Activated naive CD8-positive, alpha-beta T cell treated with anti-CD3 and anti-CD28 coated beads for 36 hours (primary cell): Measurements from ENCODE around the gene LMF1. TPM values are rescaled to one million over a fixed set of nuclear protein-coding genes. Genes with fewer than 3 reads are reported as not detected.
"Not testable (repeated sequence)": the region's sequence is repeated elsewhere in the genome, so short reads cannot be mapped to it uniquely, and the experiment has no call there.

Experiments used
- DNase-seq: peaks from one replicate; pipeline ENCODE4 v3.0.0; 2021
- H3K27ac Mint-ChIP-seq: one replicate; pipeline ENCODE4 v1.8.0; 2022; ENCODE audit warnings: mild to moderate bottlenecking, moderate library complexity, mixed read lengths
- H3K27me3 Mint-ChIP-seq: one replicate; pipeline ENCODE4 v1.8.0; 2022; ENCODE audit warnings: mild to moderate bottlenecking, mixed read lengths
- H3K36me3 Mint-ChIP-seq: one replicate; pipeline ENCODE4 v1.8.0; 2021; ENCODE audit warnings: mild to moderate bottlenecking, mixed read lengths
- H3K4me1 Mint-ChIP-seq: one replicate; pipeline ENCODE4 v1.8.0; 2021; ENCODE audit warnings: mixed read lengths
- H3K4me3 Mint-ChIP-seq: one replicate; pipeline ENCODE4 v1.8.0; 2022; ENCODE audit warnings: mild to moderate bottlenecking, moderate library complexity, mixed read lengths
- H3K9me3 Mint-ChIP-seq: one replicate; pipeline ENCODE4 v1.8.0; 2022; ENCODE audit warnings: mixed read lengths
- total RNA-seq, 2 experiments: library from RNA; stranded (reverse); gene quantifications; one replicate each; pipeline ENCODE4 v1.2.3, GENCODE V29; 2021

Gene LMF1
- total RNA-seq, 2 experiments from 2014 or later, result 7.0 to 8.1 TPM

DNA sequence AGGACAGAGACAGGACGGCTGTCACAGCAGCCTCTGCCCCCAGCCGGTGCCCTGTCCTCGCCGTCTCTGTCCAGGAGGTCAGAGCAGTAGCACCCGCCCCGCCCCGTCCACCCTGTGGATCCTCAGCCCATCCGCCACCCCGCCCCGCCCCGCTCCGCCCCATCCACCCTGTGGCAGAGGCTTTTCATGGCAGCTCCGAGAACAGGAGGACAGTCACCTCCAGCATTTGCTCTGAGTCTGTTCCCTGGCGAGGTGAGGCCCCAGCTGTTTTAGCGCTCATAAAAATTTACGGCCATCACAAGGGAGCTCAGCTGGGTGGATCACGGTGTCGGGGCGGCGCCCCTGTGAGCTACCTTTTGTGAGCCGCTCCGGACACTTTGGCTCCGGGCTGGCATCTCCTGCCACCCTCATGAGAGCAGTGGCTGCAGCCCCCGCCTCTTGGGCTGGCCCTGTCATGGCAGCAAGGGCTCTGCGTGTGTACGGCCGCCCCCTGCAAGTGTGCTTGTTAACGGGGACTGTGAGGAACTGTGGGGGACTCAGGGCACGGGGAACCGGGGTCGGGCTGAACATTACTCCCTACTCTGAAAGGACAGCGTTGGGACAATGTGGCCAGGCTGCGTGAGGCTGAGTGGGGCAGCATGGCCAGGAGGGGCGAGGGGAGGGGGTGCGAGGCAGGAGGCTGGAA lies 138.0 kb downstream of the LMF1 start:
- no peak overlapping the region for H3K4me3 Mint-ChIP-seq
- DNase-seq, result no peak
- peaks cover 9% of the 10 kb centered on the region for H3K27me3 Mint-ChIP-seq
- no peaks in the 10 kb centered on the region for H3K36me3 Mint-ChIP-seq
- H3K27ac Mint-ChIP-seq, result no peak overlapping the region
- peaks cover 13% of the 10 kb centered on the region for H3K9me3 Mint-ChIP-seq
- no peaks in the 10 kb centered on the region for H3K4me1 Mint-ChIP-seq

DNA sequence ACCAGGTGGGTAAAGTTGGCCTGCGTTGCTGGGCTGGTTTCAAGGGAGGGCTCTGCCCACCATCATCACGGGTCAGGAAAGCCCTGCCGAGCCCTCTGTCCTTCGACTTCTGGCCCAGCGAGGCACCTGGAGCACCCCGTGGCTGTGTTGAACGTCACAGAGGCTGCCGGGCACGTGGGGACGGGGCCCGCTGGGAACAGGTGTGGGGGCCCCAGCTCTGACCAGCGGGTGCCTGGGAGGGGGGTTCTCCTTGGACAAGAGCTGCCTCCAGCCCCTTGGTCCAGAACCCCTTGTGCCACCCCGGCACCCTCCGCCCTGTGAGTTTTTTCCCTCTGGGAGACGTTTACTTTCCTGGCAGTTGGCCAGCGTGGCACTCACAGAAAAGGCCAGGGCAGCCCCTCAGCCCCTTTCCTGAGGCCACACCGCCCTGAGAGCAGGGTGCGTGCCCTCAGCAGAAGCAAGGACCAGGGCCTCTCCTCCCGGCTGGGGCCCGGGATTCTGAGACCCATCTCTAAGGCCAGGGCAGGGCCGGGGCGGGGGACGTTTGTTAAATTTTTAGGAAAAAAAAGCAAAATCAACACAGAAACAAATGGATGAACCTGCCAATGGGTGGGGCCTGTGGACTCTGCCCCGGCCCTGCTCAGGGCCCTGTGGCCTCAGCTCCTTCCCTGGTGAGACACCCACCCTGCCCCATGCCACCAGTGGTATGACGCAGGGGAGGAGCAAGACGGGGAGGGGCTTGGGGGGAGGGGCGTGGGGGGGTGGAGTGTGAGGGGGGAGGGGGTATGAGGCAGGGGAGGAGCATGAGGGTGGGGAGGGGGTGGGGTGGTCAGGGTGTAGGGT lies 139.0 kb downstream of the LMF1 start:
- no peak for DNase-seq
- H3K27ac Mint-ChIP-seq, result no peak overlapping the region
- peaks cover 10% of the 10 kb centered on the region for H3K9me3 Mint-ChIP-seq
- H3K27me3 Mint-ChIP-seq, result peaks cover 9% of the 10 kb centered on the region
- no peak overlapping the region for H3K4me3 Mint-ChIP-seq
- H3K4me1 Mint-ChIP-seq, result no peaks in the 10 kb centered on the region
- H3K36me3 Mint-ChIP-seq, result no peaks in the 10 kb centered on the region

DNA sequence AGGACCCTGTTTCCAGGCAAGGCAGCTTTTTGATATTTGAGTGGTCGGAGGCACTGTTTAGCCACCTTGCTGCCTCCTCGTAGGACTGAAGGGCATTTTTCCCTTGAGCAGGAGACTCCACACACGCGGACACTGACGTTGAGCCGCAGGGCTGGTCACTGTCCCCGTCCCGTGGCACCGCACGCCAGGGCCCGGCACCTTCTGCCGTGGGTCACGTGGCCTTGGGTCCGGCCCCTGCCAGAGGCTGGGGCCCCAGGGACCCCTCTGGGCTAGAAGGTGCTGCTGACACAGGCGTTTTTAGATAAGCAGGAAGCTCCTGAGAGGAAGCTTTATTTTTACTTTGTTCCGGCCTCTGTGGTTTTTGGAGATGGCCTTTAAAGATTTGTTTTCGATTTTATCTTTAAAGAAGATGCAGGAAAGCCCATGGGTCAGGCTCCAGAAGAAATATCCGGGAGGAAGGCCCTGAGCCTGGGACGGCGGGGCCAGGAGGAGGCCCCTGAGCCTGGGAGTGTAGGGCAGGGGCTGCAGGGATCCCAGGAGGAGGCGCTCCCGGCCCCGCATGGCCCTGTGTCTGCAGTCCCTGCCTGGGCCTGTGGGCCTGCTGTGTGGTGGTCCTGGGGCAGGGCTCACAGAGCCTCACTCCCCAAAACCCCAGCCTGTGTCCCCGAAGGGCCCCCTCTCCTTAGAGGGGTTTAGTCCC lies 139.8 kb downstream of the LMF1 start:
- Mint-ChIP-seq H3K4me3 (no peak overlapping the region), H3K27me3 (peaks cover 9% of the 10 kb centered on the region), H3K27ac (no peak overlapping the region), H3K9me3 (peaks cover 4% of the 10 kb centered on the region), H3K36me3 (no peaks in the 10 kb centered on the region), H3K4me1 (no peaks in the 10 kb centered on the region)
- DNase-seq, result no peak

DNA sequence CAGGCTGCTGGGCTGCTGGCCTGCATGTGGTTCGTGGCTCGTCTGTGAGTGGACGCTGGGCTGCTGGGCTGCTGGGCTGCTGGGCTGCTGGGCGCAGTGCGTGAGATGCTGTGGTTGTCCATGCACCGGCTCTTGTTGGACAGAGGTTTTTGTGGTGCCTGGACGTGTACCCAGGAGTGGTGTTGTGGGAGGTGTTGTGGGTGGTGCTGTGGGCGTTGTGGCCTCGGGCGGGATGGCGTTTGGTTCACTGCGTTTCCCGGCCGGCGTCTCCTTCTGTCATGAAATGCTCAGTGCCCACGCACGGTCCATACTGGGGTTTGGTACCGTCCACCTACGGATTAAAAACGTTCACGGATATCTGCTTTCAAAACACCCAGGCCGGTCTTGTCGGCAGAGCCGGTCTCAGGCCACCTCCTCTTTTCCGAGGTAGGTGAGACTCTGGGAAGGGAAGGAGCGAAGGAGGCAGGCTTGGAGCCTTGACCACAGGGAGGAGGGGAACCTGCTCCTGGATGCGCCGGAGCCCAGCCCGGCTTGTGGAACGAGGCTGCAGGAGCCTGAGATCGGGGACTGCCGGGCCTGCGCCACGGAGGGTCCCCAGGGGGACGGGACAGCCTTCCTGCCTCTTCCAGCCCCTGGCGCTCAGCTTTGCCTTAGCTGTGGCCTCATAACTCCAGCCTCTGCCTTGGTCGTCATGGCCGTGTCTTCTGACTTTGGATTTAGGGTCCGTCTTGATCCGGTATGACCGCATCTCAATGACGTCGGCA lies 140.5 kb downstream of the LMF1 start:
- Mint-ChIP-seq H3K4me3 (no peak overlapping the region), H3K36me3 (no peaks in the 10 kb centered on the region), H3K27ac (no peak overlapping the region), H3K27me3 (peaks cover 9% of the 10 kb centered on the region), H3K9me3 (no peaks in the 10 kb centered on the region), H3K4me1 (no peaks in the 10 kb centered on the region)
- DNase-seq, result no peak

DNA sequence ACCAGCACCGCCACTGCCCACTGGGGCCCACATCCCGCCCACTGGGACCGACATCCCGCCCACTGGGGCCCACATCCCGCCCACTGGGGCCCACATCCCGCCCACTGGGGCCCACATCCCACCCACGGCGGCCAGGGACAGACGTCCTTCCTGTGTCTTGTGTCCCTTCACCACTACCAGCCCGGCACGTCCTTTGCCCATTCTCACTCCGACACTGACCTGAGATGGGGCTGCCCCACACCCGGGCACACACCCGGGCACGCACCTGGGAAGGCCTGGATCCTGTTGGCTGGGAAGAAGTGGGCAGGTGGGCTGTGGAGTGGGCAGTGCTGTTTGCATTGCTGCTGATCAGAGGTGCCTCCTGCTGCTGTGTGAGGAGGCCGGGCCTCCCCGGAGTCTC lies 141.9 kb downstream of the LMF1 start:
- no peak for DNase-seq
- no peak overlapping the region for H3K4me3 Mint-ChIP-seq
- H3K36me3 Mint-ChIP-seq, result no peaks in the 10 kb centered on the region
- H3K27ac Mint-ChIP-seq, result no peak overlapping the region
- peaks cover 9% of the 10 kb centered on the region for H3K27me3 Mint-ChIP-seq
- H3K4me1 Mint-ChIP-seq, result no peaks in the 10 kb centered on the region
- no peaks in the 10 kb centered on the region for H3K9me3 Mint-ChIP-seq

DNA sequence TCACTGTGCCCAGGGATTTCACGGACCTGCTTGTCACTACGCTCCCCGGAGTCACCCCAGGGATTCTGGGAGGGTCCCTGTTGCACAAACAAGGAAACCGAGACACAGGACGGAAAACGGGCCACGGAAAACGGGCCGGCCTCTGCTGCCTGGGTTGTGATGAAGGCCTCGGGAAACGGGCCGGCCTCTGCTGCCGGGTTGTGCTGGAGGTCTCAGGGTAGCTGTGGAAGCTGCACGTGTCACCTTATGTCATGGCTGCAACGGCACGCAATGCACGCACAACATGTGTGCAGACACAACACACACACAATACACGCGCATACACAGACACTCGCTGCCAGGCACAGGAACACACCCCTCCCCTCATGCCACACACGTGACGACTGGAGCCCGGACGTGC lies 143.3 kb downstream of the LMF1 start:
- peaks cover 9% of the 10 kb centered on the region for H3K27me3 Mint-ChIP-seq
- no peak overlapping the region for H3K4me3 Mint-ChIP-seq
- H3K36me3 Mint-ChIP-seq, result no peaks in the 10 kb centered on the region
- H3K27ac Mint-ChIP-seq, result no peak overlapping the region
- no peak for DNase-seq
- no peaks in the 10 kb centered on the region for H3K9me3 Mint-ChIP-seq
- H3K4me1 Mint-ChIP-seq, result no peaks in the 10 kb centered on the region

DNA sequence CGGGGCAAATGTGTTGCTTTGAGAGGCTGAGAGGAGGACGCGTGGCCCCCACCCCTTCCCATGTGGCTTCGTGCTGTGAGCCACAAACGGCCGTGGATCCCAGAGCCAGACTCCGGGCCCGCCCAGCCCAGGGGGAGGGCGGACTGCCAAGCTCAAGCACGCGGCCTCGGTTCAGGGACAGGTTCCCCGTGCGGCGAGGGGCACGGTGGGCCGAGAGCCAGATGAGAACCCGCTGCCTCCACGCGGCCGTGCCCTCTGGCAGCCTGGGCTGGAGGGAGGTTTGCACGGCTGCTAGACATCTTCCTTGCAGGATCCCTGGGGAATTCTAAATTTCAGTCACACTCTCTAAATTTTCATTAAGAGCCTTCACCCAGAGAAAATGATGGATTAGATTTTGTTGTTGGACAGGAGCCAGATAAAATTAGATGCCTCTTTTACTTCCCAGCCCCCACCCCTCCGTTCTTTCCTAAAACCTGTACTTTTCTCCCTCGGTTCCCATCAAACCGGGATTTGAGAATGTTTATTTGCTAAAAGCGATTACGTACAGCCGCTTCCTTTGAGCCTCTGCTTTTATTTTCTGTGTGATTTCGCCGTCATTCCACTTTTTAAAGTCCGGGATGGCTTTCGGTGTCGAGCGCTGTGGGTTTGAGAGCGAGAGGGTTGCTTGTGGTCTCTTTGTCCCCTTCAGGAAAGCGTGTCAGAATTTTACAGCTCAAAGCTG lies 145.3 kb downstream of the LMF1 start:
- no peak overlapping the region for H3K27ac Mint-ChIP-seq
- no peaks in the 10 kb centered on the region for H3K9me3 Mint-ChIP-seq
- no peak overlapping the region for H3K4me3 Mint-ChIP-seq
- peaks cover 13% of the 10 kb centered on the region for H3K27me3 Mint-ChIP-seq
- DNase-seq, result no peak
- H3K4me1 Mint-ChIP-seq, result no peaks in the 10 kb centered on the region
- H3K36me3 Mint-ChIP-seq, result no peaks in the 10 kb centered on the region

DNA sequence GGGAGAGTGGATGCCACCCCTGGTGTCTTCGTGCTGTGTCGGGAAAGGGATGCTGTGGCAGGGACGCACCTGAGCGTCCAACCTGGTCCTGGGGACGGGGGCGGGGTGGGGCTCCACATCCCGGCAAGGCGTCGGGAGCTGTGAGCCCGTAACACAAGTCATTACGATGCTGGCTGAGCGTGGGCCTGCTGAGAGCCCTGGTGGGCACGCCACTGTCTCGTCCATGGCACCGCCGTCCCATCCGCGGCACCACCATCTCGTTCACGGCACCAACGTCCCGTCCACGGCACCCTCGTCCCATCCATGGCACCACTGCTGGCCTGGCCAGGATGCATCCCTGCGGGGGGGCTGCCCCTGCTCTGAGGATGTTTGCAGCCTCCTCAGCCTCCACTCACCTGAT lies 146.2 kb downstream of the LMF1 start:
- no peak for DNase-seq
- Mint-ChIP-seq H3K9me3 (no peaks in the 10 kb centered on the region), H3K4me3 (no peak overlapping the region), H3K27me3 (peaks cover 5% of the 10 kb centered on the region), H3K27ac (no peak overlapping the region), H3K4me1 (peaks cover 3% of the 10 kb centered on the region), H3K36me3 (no peaks in the 10 kb centered on the region)

DNA sequence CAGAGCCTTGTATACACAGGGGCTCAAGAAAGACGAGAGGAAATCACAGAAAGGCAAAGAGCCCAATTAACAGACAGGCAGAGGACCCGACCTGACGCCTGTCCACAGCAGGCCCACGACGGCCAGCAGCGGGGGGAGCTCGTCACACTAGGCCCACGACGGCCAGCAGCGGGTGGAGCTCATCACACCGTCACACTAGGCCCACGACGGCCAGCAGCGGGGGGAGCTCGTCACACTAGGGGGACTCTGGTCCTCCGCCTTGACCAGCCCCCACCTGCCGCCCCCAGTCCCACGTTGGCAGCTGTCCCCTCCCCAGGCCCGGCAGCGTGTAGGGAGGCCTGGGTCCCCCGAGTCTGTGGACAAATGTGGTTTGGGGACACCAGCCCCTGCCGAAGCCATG lies 146.6 kb downstream of the LMF1 start:
- Mint-ChIP-seq H3K36me3 (no peaks in the 10 kb centered on the region), H3K9me3 (no peaks in the 10 kb centered on the region), H3K4me1 (peaks cover 3% of the 10 kb centered on the region), H3K27me3 (peaks cover 4% of the 10 kb centered on the region), H3K27ac (no peak overlapping the region), H3K4me3 (no peak overlapping the region)
- DNase-seq, result no peak

DNA sequence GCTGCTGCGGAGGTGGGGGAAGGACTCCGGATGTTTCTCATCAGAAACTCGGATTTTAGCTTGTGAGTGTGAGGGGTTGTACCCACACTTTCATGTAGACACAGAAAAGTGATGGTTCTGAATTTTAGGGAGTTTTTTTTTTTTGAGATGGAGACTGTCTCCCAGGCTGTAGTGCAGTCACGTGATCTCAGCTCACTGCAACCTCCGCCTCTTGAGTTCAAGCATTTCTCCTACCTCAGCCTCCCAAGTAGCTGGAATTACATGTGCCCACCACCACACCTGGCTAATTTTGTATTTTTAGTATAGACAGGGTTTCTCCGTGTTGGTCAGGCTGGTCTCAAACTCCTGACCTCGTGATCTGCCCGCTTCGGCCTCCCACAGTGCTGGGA lies 147.9 kb downstream of the LMF1 start:
- DNase-seq, result no peak
- Mint-ChIP-seq H3K27me3 (peaks cover 4% of the 10 kb centered on the region), H3K4me1 (peaks cover 3% of the 10 kb centered on the region), H3K9me3 (no peaks in the 10 kb centered on the region), H3K36me3 (no peaks in the 10 kb centered on the region), H3K27ac (no peak overlapping the region), H3K4me3 (no peak overlapping the region)

DNA sequence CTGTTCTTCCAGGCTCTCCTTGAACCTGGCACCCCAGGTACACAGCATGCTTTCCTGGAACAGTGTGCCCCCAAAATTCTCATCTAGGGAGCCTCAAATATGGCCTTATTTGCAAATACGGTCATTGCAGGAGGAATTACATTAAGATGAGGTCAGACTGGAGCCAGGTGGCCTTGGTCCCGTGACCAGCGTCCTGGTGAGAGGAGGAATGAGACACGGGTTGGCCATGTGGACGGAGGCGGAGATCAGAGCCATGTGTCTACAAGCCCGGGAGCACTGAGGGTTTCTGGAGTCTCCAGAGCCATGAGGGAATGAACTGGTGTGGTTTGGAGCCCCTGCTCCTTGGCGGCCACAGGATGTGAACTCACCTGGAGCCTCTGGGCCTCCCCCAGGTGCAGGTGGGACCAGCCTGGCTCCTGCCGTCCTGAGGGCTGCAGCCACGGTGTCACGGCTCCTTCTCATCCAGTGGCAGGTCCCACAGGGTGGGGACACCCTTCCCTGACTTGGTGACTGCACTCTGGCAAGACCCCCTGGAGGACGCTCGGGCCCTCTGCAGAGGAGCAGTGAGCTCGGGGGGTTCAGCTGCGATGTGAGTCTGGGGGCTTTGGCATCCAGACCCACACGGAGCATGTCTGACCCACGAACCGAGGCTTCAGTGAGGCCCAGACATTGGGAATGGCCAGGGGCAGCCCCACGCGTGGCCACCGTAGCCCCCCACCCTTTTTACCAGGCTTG lies 148.4 kb downstream of the LMF1 start:
- Mint-ChIP-seq H3K27ac (no peak overlapping the region), H3K4me3 (no peak overlapping the region), H3K27me3 (peaks cover 4% of the 10 kb centered on the region), H3K4me1 (peaks cover 3% of the 10 kb centered on the region), H3K36me3 (no peaks in the 10 kb centered on the region), H3K9me3 (no peaks in the 10 kb centered on the region)
- no peak for DNase-seq

DNA sequence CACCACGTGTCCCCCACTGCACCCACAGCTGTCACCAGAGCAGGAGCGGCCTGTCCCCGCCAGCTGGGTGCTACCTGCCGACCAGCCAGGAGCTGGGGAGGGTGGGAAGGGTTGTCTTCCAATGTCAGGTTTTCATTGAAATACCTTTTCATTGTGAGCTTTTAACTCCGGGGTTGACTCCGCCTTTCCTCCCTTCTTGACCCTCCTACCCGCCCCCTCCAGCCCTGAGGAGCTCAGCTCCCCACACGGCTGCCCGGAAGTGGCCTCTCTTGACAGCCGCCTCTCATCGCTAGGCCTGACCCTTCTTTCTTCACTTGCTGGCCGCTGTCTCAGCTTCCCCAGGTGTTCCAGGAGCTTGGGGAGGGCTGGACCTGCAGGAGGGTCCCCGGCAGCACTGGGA lies 149.0 kb downstream of the LMF1 start:
- H3K27ac Mint-ChIP-seq, result no peak overlapping the region
- H3K27me3 Mint-ChIP-seq, result peaks cover 4% of the 10 kb centered on the region
- peaks cover 3% of the 10 kb centered on the region for H3K4me1 Mint-ChIP-seq
- H3K36me3 Mint-ChIP-seq, result no peaks in the 10 kb centered on the region
- no peak for DNase-seq
- H3K9me3 Mint-ChIP-seq, result no peaks in the 10 kb centered on the region
- no peak overlapping the region for H3K4me3 Mint-ChIP-seq

DNA sequence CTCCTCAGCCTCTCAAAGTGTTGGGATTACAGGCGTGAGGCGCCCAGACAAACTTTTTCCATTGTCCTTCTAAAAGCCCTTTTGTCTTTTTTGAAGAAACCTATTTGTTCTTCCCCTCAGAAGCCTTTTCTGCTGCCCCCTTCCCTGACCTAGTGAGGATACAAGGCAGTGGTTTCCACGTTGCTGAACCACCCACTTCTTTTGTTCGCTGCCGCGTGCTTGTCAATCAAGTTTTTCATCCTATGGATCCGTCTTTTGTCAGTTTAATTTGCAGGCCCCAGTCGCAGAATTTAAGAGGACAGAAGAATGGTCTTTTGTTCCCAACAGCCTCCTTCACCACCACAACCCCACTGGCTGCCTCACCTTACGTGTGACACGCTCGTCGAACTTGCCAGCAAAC lies 150.0 kb downstream of the LMF1 start:
- Mint-ChIP-seq H3K36me3 (no peaks in the 10 kb centered on the region), H3K4me3 (no peak overlapping the region), H3K4me1 (peaks cover 3% of the 10 kb centered on the region), H3K9me3 (no peaks in the 10 kb centered on the region), H3K27ac (no peak overlapping the region), H3K27me3 (peaks cover 4% of the 10 kb centered on the region)
- no peak for DNase-seq

DNA sequence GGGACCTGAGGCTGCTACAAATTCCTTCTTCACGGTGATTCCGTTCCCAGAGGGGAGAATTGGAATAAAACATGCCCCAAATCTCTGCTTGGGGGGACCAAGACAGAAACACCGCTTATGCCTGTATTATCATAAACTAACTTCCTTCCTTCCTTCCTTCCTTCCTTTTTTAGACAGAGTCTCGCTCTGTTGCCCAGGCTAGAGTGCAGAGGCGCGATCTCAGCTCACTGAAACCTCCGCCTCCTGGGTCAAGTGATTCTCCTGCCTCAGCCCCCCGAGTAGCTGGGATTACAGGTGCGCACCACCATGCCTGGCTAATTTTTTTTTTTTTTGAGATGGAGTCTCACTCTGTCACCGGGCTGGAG lies 150.8 kb downstream of the LMF1 start:
- not testable (repeated sequence) for H3K27me3 Mint-ChIP-seq, H3K4me1 Mint-ChIP-seq, H3K4me3 Mint-ChIP-seq, DNase-seq, H3K27ac Mint-ChIP-seq, H3K36me3 Mint-ChIP-seq, H3K9me3 Mint-ChIP-seq
